OCI-LY3 (cell line): Measurements from ENCODE around the gene SCARF1.
"Not testable (repeated sequence)": the region's sequence is repeated elsewhere in the genome, so short reads cannot be mapped to it uniquely, and the experiment has no call there.

Experiments
- H2AFZ ChIP-seq: fragments of 200-600, 300-600 bp; shearing (Covaris generic); 2 replicates; pipeline ENCODE4 v1.6.0; 2014; ENCODE audit warnings: antibody characterized with exemption, low read depth, low read length
- H3K27ac ChIP-seq: fragments of 200-600, 300-600 bp; sonication (generic); 2 replicates; pipeline ENCODE4 v1.5.1; 2014; ENCODE audit warnings: mild to moderate bottlenecking, low read length, moderate library complexity, mixed read lengths
- H3K27me3 ChIP-seq: fragments of 200-600, 300-600 bp; sonication (generic); 2 replicates; pipeline ENCODE4 v1.6.1; 2014; ENCODE audit warnings: low read depth, low read length, mixed read lengths
- H3K36me3 ChIP-seq: fragments of 200-600, 300-600 bp; sonication (generic); replicated peaks from 2 replicates; pipeline ENCODE3; 2014; ENCODE audit warnings: low read depth, low read length, mixed read lengths
- H3K4me1 ChIP-seq: fragments of 300-600, 200-600 bp; sonication (generic); 2 replicates; pipeline ENCODE4 v1.6.1; 2014; ENCODE audit warnings: low read length, mixed read lengths
- H3K4me2 ChIP-seq: fragments of 200-600, 300-600 bp; sonication (generic); 2 replicates; pipeline ENCODE4 v1.6.1; 2014; ENCODE audit warnings: low read length, mixed read lengths
- H3K4me3 ChIP-seq: fragments of 300-600, 200-600 bp; sonication (generic); 2 replicates; pipeline ENCODE4 v1.5.1; 2014; ENCODE audit warnings: antibody characterized with exemption, mild to moderate bottlenecking, low read length, moderate library complexity
- H3K79me2 ChIP-seq: fragments of 300-600, 200-600 bp; shearing (Covaris generic); 2 replicates; pipeline ENCODE4 v1.6.1; 2014; ENCODE audit warnings: mild to moderate bottlenecking, low read length, mixed read lengths
- H3K9ac ChIP-seq: fragments of 300-600, 200-600 bp; shearing (Covaris generic); 2 replicates; pipeline ENCODE4 v1.6.0; 2014; ENCODE audit warnings: mild to moderate bottlenecking, low read length, moderate library complexity
- H3K9me3 ChIP-seq: fragments of 200-600, 300-600 bp; shearing (Covaris generic); 2 replicates; pipeline ENCODE4 v1.6.1; 2014; ENCODE audit warnings: low read length, mixed read lengths; ENCODE audit not compliant: insufficient read depth
- H4K20me1 ChIP-seq: fragments of 200-600, 300-600 bp; sonication (generic); 2 replicates; pipeline ENCODE4 v1.6.1; 2016; ENCODE audit warnings: low read length, mixed read lengths; ENCODE audit not compliant: insufficient read depth
- EZH2phosphoT487 ChIP-seq: fragments of 200-600 bp; shearing (Covaris generic); IDR thresholded peaks from 2 replicates; pipeline ENCODE4 v1.6.1; 2018; ENCODE audit warnings: antibody characterized with exemption, mixed run types, low read depth
- TF ChIP-seq, protein P1 (sequence below): fragments of 200-600, 300-600 bp; sonication (generic); IDR thresholded peaks from 2 replicates; pipeline ENCODE4 v1.5.1; 2014; ENCODE audit warnings: antibody characterized with exemption, low read length, low read depth

Gene SCARF1

GRCh38 chr17:1673041-1673785 is 27.7 kb upstream of the SCARF1 start:
- Histone ChIP-seq H3K9me3 (no peaks in the 10 kb centered on the region), H3K4me2 (no peak overlapping the region), H3K9ac (no peak overlapping the region), H3K27me3 (no peaks in the 10 kb centered on the region), H2AFZ (no peak overlapping the region), H4K20me1 (0 out of 2 replicates have a peak, but pooled peaks cover 4% of the 10 kb centered on the region), H3K4me1 (no peaks in the 10 kb centered on the region), H3K27ac (no peak overlapping the region), H3K36me3 (peaks cover 65% of the 10 kb centered on the region), H3K79me2 (peaks cover 11% of the 10 kb centered on the region; the same call in 1 of the 2 replicates), H3K4me3 (no peak overlapping the region)
- TF ChIP-seq, protein P1, sequence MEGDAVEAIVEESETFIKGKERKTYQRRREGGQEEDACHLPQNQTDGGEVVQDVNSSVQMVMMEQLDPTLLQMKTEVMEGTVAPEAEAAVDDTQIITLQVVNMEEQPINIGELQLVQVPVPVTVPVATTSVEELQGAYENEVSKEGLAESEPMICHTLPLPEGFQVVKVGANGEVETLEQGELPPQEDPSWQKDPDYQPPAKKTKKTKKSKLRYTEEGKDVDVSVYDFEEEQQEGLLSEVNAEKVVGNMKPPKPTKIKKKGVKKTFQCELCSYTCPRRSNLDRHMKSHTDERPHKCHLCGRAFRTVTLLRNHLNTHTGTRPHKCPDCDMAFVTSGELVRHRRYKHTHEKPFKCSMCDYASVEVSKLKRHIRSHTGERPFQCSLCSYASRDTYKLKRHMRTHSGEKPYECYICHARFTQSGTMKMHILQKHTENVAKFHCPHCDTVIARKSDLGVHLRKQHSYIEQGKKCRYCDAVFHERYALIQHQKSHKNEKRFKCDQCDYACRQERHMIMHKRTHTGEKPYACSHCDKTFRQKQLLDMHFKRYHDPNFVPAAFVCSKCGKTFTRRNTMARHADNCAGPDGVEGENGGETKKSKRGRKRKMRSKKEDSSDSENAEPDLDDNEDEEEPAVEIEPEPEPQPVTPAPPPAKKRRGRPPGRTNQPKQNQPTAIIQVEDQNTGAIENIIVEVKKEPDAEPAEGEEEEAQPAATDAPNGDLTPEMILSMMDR = no peak

DNA sequence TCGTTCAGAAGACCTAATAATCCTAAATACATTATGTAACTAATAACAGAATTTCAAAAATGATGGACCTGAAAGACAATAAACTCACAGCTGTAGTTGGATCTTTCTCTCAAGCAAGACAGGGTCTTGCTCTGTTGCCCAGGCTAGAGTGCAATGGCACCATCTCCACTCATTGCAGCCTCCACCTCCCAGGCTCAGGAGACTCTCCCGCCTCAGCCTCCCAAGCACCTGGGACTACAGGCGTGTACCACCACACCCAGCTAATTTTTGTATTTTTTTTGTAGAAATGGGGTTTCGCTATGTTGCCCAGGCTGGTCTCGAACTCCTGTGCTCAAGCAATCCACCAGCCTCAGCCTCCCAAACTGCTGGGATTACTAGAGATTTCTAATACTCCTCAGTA is 18.4 kb upstream of the SCARF1 start:
- H3K79me2 ChIP-seq = not testable (repeated sequence)

DNA sequence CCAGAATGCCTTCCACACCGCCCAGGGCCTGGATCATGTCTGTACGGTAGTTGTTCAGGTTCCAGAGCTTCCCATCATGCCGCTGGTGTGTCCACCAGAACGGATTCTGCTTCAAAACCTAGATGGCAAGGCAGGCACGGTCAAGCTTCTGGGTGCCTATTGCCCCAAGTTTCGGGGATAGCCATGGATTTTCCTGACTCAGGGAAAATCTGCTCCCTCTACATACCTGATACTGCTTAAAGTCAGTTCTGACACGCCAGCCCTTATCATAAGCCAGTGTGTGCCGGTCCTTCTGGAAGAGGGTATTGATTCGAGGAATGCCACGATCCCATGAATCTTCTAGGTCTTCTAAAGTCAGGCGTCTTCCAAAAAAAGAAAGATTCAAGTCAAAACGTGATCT is 15.5 kb upstream of the SCARF1 start:
- Histone ChIP-seq H3K27ac (no peak overlapping the region), H4K20me1 (no peaks in the 10 kb centered on the region), H3K9me3 (no peaks in the 10 kb centered on the region), H2AFZ (no peak overlapping the region), H3K36me3 (peaks cover 56% of the 10 kb centered on the region), H3K4me3 (no peak overlapping the region), H3K4me1 (no peaks in the 10 kb centered on the region), H3K4me2 (no peak overlapping the region), H3K9ac (no peak overlapping the region), H3K79me2 (no peaks in the 10 kb centered on the region), H3K27me3 (no peaks in the 10 kb centered on the region)
- TF ChIP-seq, protein P1 = no peak
- TF ChIP-seq EZH2phosphoT487 = no peak

More for the DNA sequence above, 18.4 kb upstream of the SCARF1 start:
- H2AFZ ChIP-seq, H4K20me1 ChIP-seq, H3K4me2 ChIP-seq, H3K27me3 ChIP-seq, H3K9ac ChIP-seq, H3K4me1 ChIP-seq, H3K4me3 ChIP-seq, H3K27ac ChIP-seq, H3K9me3 ChIP-seq: not testable (repeated sequence)
- H3K36me3 ChIP-seq = peaks cover 40% of the 10 kb centered on the region

- Histone ChIP-seq H3K4me3 (no peak overlapping the region), H3K4me1 (no peaks in the 10 kb centered on the region), H3K36me3 (peaks cover 68% of the 10 kb centered on the region), H2AFZ (no peak overlapping the region), H4K20me1 (no peaks in the 10 kb centered on the region), H3K9me3 (no peaks in the 10 kb centered on the region), H3K9ac (no peak overlapping the region), H3K4me2 (no peak overlapping the region), H3K79me2 (no peaks in the 10 kb centered on the region), H3K27ac (no peak overlapping the region), H3K27me3 (no peaks in the 10 kb centered on the region)
- no peak for TF ChIP-seq EZH2phosphoT487
- TF ChIP-seq, protein P1 = no peak
These were observed 12.6 kb upstream of the SCARF1 start for GRCh38 chr17:1658100-1658499.
